Memory B cell (primary cell): ENCODE data around the gene NFIA.

Source experiments
- ATAC-seq: fragments of 150-1000 bp; cut with Tn5 transposase; 2 replicates; pipeline ENCODE4 v1.10.0; 2021; ENCODE audit warnings: low read depth, mild to moderate bottlenecking, moderate library complexity
- DNase-seq, 2 donors: peaks; one replicate each; pipeline ENCODE4 v3.0.0; 2022; ENCODE audit warnings: low spot score in 2 of 2
- H3K27ac Mint-ChIP-seq: one replicate; pipeline ENCODE4 v1.8.0; 2022; ENCODE audit warnings: mild to moderate bottlenecking, moderate library complexity, mixed read lengths
- H3K27me3 Mint-ChIP-seq: one replicate; pipeline ENCODE4 v1.8.0; 2022; ENCODE audit warnings: mixed read lengths
- H3K36me3 Mint-ChIP-seq: one replicate; pipeline ENCODE4 v1.8.0; 2022; ENCODE audit warnings: mild to moderate bottlenecking, mixed read lengths
- H3K4me1 Mint-ChIP-seq: one replicate; pipeline ENCODE4 v1.8.0; 2022; ENCODE audit warnings: mixed read lengths
- H3K4me3 Mint-ChIP-seq: one replicate; pipeline ENCODE4 v1.8.0; 2022; ENCODE audit warnings: mild to moderate bottlenecking, moderate library complexity, mixed read lengths
- H3K9me3 Mint-ChIP-seq: one replicate; pipeline ENCODE4 v1.8.0; 2022; ENCODE audit warnings: mixed read lengths

NFIA gene

GRCh38 chr1:61097317-61097716, 15.0 kb downstream of the NFIA start:
- DNase-seq (no peak), ATAC-seq (no peak)
- Mint-ChIP-seq H3K9me3 (no peaks in the 10 kb centered on the region), H3K27me3 (peaks cover 8% of the 10 kb centered on the region), H3K36me3 (no peaks in the 10 kb centered on the region), H3K4me3 (no peak overlapping the region), H3K27ac (no peak overlapping the region), H3K4me1 (no peaks in the 10 kb centered on the region)

GRCh38 chr1:61097722-61098121, 15.4 kb downstream of the NFIA start:
- Mint-ChIP-seq H3K4me1 (no peaks in the 10 kb centered on the region), H3K9me3 (no peaks in the 10 kb centered on the region)

GRCh38 chr1:61098333-61098732, 16.0 kb downstream of the NFIA start:
- H3K27me3 Mint-ChIP-seq: peaks cover 5% of the 10 kb centered on the region
- no peaks in the 10 kb centered on the region for H3K9me3 Mint-ChIP-seq
- no peaks in the 10 kb centered on the region for H3K36me3 Mint-ChIP-seq
- H3K27ac Mint-ChIP-seq: no peak overlapping the region
- H3K4me1 Mint-ChIP-seq: no peaks in the 10 kb centered on the region
- ATAC-seq: no peak
- H3K4me3 Mint-ChIP-seq: no peak overlapping the region
- DNase-seq: no peak

More at GRCh38 chr1:61097722-61098121, 15.4 kb downstream of the NFIA start:
- Mint-ChIP-seq H3K27ac (no peak overlapping the region), H3K4me3 (no peak overlapping the region), H3K36me3 (no peaks in the 10 kb centered on the region), H3K27me3 (peaks cover 6% of the 10 kb centered on the region)
- no peak for DNase-seq
- ATAC-seq: no peak

GRCh38 chr1:61098906-61099437, 16.6 kb downstream of the NFIA start:
- ATAC-seq (no peak), DNase-seq (no peak)
- H3K27me3 Mint-ChIP-seq: peaks cover 4% of the 10 kb centered on the region
- no peaks in the 10 kb centered on the region for H3K36me3 Mint-ChIP-seq
- H3K27ac Mint-ChIP-seq: no peak overlapping the region
- no peaks in the 10 kb centered on the region for H3K4me1 Mint-ChIP-seq
- no peaks in the 10 kb centered on the region for H3K9me3 Mint-ChIP-seq
- H3K4me3 Mint-ChIP-seq: no peak overlapping the region

- Mint-ChIP-seq H3K4me3 (no peak overlapping the region), H3K27ac (no peak overlapping the region), H3K27me3 (peaks cover 4% of the 10 kb centered on the region), H3K36me3 (no peaks in the 10 kb centered on the region), H3K9me3 (no peaks in the 10 kb centered on the region), H3K4me1 (no peaks in the 10 kb centered on the region)
- ATAC-seq (no peak), DNase-seq (no peak)
Measured at GRCh38 chr1:61100578-61100977, 18.2 kb downstream of the NFIA start.

- no peak overlapping the region for H3K4me3 Mint-ChIP-seq
- H3K36me3 Mint-ChIP-seq: no peaks in the 10 kb centered on the region
- H3K27me3 Mint-ChIP-seq: peaks cover 2% of the 10 kb centered on the region
- H3K9me3 Mint-ChIP-seq: no peaks in the 10 kb centered on the region
- no peak for DNase-seq
- no peak overlapping the region for H3K27ac Mint-ChIP-seq
- no peaks in the 10 kb centered on the region for H3K4me1 Mint-ChIP-seq
- ATAC-seq: no peak
Measured at GRCh38 chr1:61101536-61101935, 19.2 kb downstream of the NFIA start.

- Mint-ChIP-seq H3K9me3 (no peaks in the 10 kb centered on the region), H3K36me3 (no peaks in the 10 kb centered on the region), H3K27ac (no peak overlapping the region), H3K4me3 (no peak overlapping the region), H3K4me1 (no peaks in the 10 kb centered on the region), H3K27me3 (peaks cover 2% of the 10 kb centered on the region)
- DNase-seq (no peak), ATAC-seq (no peak)
Measured at GRCh38 chr1:61102041-61102440, 19.7 kb downstream of the NFIA start.

GRCh38 chr1:61102621-61103020, 20.3 kb downstream of the NFIA start:
- Mint-ChIP-seq H3K27me3 (no peaks in the 10 kb centered on the region), H3K36me3 (no peaks in the 10 kb centered on the region), H3K27ac (no peak overlapping the region), H3K4me1 (no peaks in the 10 kb centered on the region), H3K9me3 (no peaks in the 10 kb centered on the region), H3K4me3 (no peak overlapping the region)
- DNase-seq (no peak), ATAC-seq (no peak)

GRCh38 chr1:61104220-61104671, 21.9 kb downstream of the NFIA start:
- Mint-ChIP-seq H3K27ac (no peak overlapping the region), H3K4me3 (no peak overlapping the region), H3K4me1 (no peaks in the 10 kb centered on the region), H3K36me3 (no peaks in the 10 kb centered on the region), H3K27me3 (peaks cover 3% of the 10 kb centered on the region), H3K9me3 (peaks cover 1% of the 10 kb centered on the region)
- DNase-seq: no peak
- no peak for ATAC-seq

- H3K4me3 Mint-ChIP-seq: no peak overlapping the region
- H3K36me3 Mint-ChIP-seq: no peaks in the 10 kb centered on the region
- no peak for ATAC-seq
- H3K4me1 Mint-ChIP-seq: no peaks in the 10 kb centered on the region
- H3K27me3 Mint-ChIP-seq: peaks cover 3% of the 10 kb centered on the region
- H3K27ac Mint-ChIP-seq: no peak overlapping the region
- no peak for DNase-seq
- H3K9me3 Mint-ChIP-seq: peaks cover 1% of the 10 kb centered on the region
Measured at GRCh38 chr1:61107638-61108037, 25.3 kb downstream of the NFIA start.

- Mint-ChIP-seq H3K4me1 (no peaks in the 10 kb centered on the region), H3K27ac (no peak overlapping the region), H3K36me3 (peaks cover 3% of the 10 kb centered on the region), H3K4me3 (no peak overlapping the region), H3K9me3 (peaks cover 1% of the 10 kb centered on the region), H3K27me3 (peaks cover 6% of the 10 kb centered on the region)
- ATAC-seq: no peak
- no peak for DNase-seq
Measured at GRCh38 chr1:61109158-61109557, 26.8 kb downstream of the NFIA start.

- H3K27ac Mint-ChIP-seq: no peak overlapping the region
- no peaks in the 10 kb centered on the region for H3K4me1 Mint-ChIP-seq
- H3K36me3 Mint-ChIP-seq: peaks cover 3% of the 10 kb centered on the region
- H3K27me3 Mint-ChIP-seq: peaks cover 6% of the 10 kb centered on the region
- DNase-seq (no peak), ATAC-seq (no peak)
- peaks cover 1% of the 10 kb centered on the region for H3K9me3 Mint-ChIP-seq
- no peak overlapping the region for H3K4me3 Mint-ChIP-seq
Measured at GRCh38 chr1:61109910-61110309, 27.5 kb downstream of the NFIA start.

- peaks cover 1% of the 10 kb centered on the region for H3K9me3 Mint-ChIP-seq
- peaks cover 3% of the 10 kb centered on the region for H3K36me3 Mint-ChIP-seq
- H3K4me3 Mint-ChIP-seq: no peak overlapping the region
- H3K4me1 Mint-ChIP-seq: peaks cover 2% of the 10 kb centered on the region
- H3K27ac Mint-ChIP-seq: no peak overlapping the region
- DNase-seq (no peak), ATAC-seq (no peak)
- peaks cover 8% of the 10 kb centered on the region for H3K27me3 Mint-ChIP-seq
Measured at GRCh38 chr1:61110554-61110953, 28.2 kb downstream of the NFIA start.

GRCh38 chr1:61111084-61112004, 29.0 kb downstream of the NFIA start:
- peaks cover 2% of the 10 kb centered on the region for H3K4me1 Mint-ChIP-seq
- peaks cover 10% of the 10 kb centered on the region for H3K27me3 Mint-ChIP-seq
- ATAC-seq: no peak
- peaks cover 1% of the 10 kb centered on the region for H3K9me3 Mint-ChIP-seq
- no peak overlapping the region for H3K27ac Mint-ChIP-seq
- H3K4me3 Mint-ChIP-seq: no peak overlapping the region
- H3K36me3 Mint-ChIP-seq: peaks cover 3% of the 10 kb centered on the region
- no peak for DNase-seq
